Endometrium (tissue), 2 donors: ENCODE data around the gene LAIR1.
"Not testable (repeated sequence)": the region's sequence is repeated elsewhere in the genome, so short reads cannot be mapped to it uniquely, and the experiment has no call there.

Experiments
- FAIRE-seq: peaks from 2 replicates; lab custom pipeline; 2012; peaks lifted over from hg19 to GRCh38; lab: Jason Lieb, UNC
- donor health status: control.
- donor health status: control.

Gene LAIR1

DNA sequence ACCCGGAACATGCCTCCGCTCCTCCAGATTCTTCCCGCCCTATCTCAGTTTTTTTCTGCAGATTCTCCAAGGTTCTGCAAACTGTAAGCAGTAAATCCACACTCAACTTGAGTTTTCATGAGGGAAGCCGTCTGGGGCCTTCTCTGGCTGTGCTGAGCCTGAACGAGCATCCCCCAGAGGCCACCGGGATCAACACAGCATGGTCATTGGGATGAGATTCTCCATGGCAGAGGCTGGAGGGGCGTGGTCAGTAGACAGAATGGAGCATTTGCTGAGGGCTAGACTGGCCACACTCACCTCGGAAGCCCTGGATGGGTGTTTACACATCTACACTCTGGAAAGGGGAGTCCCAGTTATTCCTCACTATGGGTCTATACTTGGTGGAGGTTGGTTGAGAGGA is 23.4 kb downstream of the LAIR1 start:
- FAIRE-seq, result no peak

- no peak for FAIRE-seq
These were observed 24.9 kb downstream of the LAIR1 start for GRCh38 chr19:54339646-54340358.

GRCh38 chr19:54338521-54338920 is 26.2 kb downstream of the LAIR1 start:
- no peak for FAIRE-seq

DNA sequence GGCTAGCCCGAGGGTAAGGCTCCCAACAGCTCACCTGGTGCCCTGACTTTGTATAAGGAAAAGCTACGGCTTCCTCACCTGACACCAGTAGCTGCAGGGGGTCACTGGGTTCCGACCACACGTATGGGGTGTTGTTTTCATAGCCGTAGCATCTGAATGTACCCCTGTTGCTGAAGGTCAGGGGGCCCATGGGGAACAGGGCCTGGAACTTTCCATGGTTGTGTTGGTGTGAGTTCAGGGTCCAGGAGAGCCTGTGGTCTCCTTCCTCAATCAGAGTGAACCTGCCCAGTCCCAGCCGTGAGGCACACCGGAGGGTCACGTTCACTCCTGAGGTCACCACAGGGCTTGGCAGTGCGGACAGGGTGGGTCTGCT is 26.9 kb downstream of the LAIR1 start:
- no peak for FAIRE-seq

- FAIRE-seq, result no peak
These were observed 27.6 kb downstream of the LAIR1 start for GRCh38 chr19:54336893-54337857.

- no peak for FAIRE-seq
These were observed 28.5 kb downstream of the LAIR1 start for GRCh38 chr19:54335979-54336892.

GRCh38 chr19:54335164-54335563 is 29.6 kb downstream of the LAIR1 start:
- FAIRE-seq, result no peak

GRCh38 chr19:54333586-54334298 is 31.0 kb downstream of the LAIR1 start:
- FAIRE-seq, result no peak

GRCh38 chr19:54332149-54332548 is 32.6 kb downstream of the LAIR1 start:
- FAIRE-seq, result no peak

DNA sequence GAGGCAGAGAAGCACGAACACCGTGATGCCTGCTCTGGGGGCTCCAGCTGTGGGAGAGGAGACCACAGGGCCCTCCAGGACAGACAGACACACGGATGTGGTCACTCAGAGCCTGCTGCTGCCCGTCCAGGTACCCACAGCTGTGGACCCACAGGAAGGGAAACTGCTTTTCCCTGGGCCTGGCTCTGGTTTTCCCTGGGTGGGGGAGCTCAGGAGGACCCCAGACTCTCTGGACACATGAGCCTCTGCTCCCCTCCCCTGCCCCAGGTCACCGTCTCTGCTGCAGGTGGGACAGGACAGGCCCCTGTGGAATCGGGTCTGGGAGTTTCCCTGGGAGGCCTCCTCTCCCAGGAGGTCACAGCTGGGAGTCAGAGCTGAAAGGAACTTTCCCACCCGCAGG is 33.1 kb downstream of the LAIR1 start:
- no peak for FAIRE-seq

DNA sequence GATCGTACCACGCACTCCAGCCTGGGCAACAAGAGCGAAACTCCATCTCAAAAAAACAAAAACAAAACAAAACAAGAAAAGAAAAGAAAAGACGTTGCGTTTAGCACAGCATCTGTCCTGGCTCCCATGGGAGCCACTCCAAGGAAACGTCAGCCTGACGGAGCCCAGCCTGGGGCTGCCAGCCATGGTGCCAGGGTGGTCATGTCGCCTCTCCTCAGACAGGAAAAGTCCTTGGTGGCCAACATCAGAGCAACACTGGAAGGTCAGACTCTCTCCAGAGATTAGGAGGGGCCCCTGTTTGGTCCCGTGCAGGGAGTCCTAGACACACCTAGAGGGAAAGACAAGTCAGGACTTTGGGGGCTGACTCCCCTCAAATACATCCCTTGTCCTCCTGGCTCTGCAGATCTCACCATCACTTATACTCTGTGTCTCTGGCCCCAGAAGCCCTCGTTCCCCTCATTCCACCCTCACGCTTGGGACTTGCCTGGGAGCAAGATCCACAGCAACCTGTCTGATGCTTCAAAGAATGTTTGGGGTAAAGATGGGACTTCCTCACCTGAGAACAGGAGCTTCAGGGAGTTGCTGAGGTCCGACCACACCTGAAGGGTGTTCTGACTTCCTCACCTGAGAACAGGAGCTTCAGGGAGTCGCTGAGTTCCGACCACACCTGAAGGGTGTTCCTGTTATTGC is 35.1 kb downstream of the LAIR1 start:
- FAIRE-seq, result no peak

DNA sequence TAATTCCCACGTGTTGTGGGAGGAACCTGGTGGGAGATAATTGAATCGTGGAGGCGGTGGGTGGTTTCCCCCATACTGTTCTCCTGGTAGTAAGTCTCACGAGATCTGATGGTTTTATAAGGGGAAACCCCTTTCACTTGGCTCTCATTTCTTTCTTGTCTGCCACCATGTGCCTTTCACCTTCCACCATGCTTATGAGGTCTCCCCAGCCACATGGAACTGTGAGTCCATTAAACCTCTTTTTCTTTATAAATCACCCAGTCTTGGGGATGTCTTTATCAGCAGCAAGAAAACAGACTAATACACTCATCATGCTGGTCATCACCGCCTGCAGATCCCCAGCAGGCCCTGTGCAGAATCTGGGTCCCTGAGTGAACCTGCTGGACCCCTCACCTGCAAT is 36.0 kb downstream of the LAIR1 start:
- FAIRE-seq, result not testable (repeated sequence)

- no peak for FAIRE-seq
These were observed 39.1 kb downstream of the LAIR1 start for GRCh38 chr19:54325631-54326030.

DNA sequence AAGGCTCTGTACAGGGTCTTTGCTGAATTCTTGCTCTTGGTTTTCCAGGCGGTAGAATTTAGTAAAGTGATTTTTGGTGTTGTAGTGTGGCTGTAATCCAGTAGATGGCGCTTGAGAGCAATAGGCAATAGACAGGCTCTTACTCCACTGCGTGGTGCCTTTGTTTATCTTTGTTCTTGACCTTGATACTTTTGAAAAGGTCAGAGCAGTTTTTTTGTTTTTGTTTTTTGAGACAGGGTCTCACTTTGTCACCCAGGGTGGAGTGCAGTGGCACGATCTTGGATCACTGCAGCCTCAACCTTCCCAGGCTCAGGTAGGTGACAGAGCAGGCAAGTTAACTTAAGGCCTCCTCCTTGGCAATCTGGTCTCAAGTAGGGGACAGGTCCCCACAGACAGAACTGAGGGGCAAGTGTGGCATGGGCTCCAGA is 39.5 kb downstream of the LAIR1 start:
- FAIRE-seq, result peak; percentile 18

GRCh38 chr19:54324071-54324470 is 40.7 kb downstream of the LAIR1 start:
- FAIRE-seq, result no peak

DNA sequence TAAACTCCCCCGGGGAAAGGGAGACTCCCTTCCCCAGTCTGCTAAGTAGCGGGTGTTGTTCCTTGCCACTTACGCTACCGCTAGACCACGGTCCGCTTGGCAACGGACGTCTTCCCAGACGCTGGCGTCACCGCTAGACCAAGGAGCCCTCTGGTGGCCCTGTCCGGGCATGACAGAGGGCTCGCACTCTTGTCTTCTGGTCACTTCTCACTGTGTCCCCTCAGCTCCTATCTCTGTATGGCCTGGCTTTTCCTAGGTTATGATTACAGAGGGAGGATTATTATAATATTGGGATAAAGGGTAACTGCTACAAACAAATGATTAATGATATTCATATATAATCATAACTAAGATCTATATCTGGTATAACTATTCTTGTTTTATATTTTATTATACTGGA is 41.8 kb downstream of the LAIR1 start:
- FAIRE-seq, result not testable (repeated sequence)

- FAIRE-seq, result not testable (repeated sequence)
These were observed 42.4 kb downstream of the LAIR1 start for GRCh38 chr19:54322295-54322694.

- no peak for FAIRE-seq
These were observed 44.6 kb downstream of the LAIR1 start for GRCh38 chr19:54319892-54320670.

GRCh38 chr19:54319049-54319448 is 45.7 kb downstream of the LAIR1 start:
- no peak for FAIRE-seq

GRCh38 chr19:54317965-54318240 is 46.8 kb downstream of the LAIR1 start:
- no peak for FAIRE-seq
